Hepatocyte (in vitro differentiated cells): ENCODE data around the gene CHRD. TPM values are rescaled to one million over a fixed set of nuclear protein-coding genes. Genes with fewer than 3 reads are reported as not detected.
A peak's percentile ranks its signal among the peaks of the same experiment; 100 is the strongest.

Experiments used
- DNase-seq: peaks from one replicate; pipeline ENCODE4 v3.0.0-alpha.2; 2016; ENCODE audit warnings: low spot score
- H2AFZ ChIP-seq: fragments of 200-600 bp; sonication (generic); 2 replicates; pipeline ENCODE4 v1.6.0; 2016; ENCODE audit warnings: antibody characterized with exemption, mild to moderate bottlenecking
- H3K27ac ChIP-seq: fragments of 200-600 bp; sonication (generic); 2 replicates; pipeline ENCODE4 v1.5.1; 2016; ENCODE audit warnings: mild to moderate bottlenecking
- H3K27me3 ChIP-seq: fragments of 200-600 bp; sonication (generic); 2 replicates; pipeline ENCODE4 v1.6.1; 2016
- H3K36me3 ChIP-seq: fragments of 200-600 bp; sonication (generic); replicated peaks from 2 replicates; pipeline ENCODE4 v1.5.1; 2016; ENCODE audit warnings: low read depth; ENCODE audit not compliant: insufficient read depth
- H3K4me1 ChIP-seq: fragments of 200-600 bp; sonication (generic); 2 replicates; pipeline ENCODE4 v1.5.1; 2016; ENCODE audit warnings: mild to moderate bottlenecking, moderate library complexity; ENCODE audit not compliant: insufficient read depth
- H3K4me2 ChIP-seq: fragments of 200-600 bp; sonication (generic); 2 replicates; pipeline ENCODE4 v1.6.0; 2016
- H3K4me3 ChIP-seq: fragments of 200-600 bp; sonication (generic); 2 replicates; pipeline ENCODE4 v1.5.1; 2016; ENCODE audit warnings: mild to moderate bottlenecking
- H3K79me2 ChIP-seq: fragments of 200-600 bp; sonication (generic); 2 replicates; pipeline ENCODE4 v1.6.0; 2017; ENCODE audit warnings: mild to moderate bottlenecking
- H3K9me2 ChIP-seq: fragments of 200-600 bp; sonication (generic); replicated peaks from 2 replicates; pipeline ENCODE4 v1.6.0; 2017; ENCODE audit warnings: mild to moderate bottlenecking; ENCODE audit not compliant: insufficient read depth
- H3K9me3 ChIP-seq: fragments of 200-600 bp; sonication (generic); 2 replicates; pipeline ENCODE4 v1.5.1; 2016; ENCODE audit warnings: low read depth, mild to moderate bottlenecking
- H4K20me1 ChIP-seq: fragments of 200-600 bp; sonication (generic); 2 replicates; pipeline ENCODE4 v1.6.0; 2016; ENCODE audit warnings: mild to moderate bottlenecking; ENCODE audit not compliant: insufficient read depth, poor library complexity, severe bottlenecking
- EZH2 ChIP-seq: fragments of 200-600 bp; sonication (generic); IDR thresholded peaks from 2 replicates; pipeline ENCODE4 v1.6.1; 2016; ENCODE audit warnings: antibody characterized with exemption, mild to moderate bottlenecking, borderline replicate concordance
- EZH2phosphoT487 ChIP-seq: fragments of 200-600 bp; sonication (generic); IDR thresholded peaks from one replicate; pipeline ENCODE4 v1.6.1; 2018; ENCODE audit warnings: antibody characterized with exemption, mild to moderate bottlenecking, low read depth, moderate library complexity; ENCODE audit not compliant: unreplicated experiment, severe bottlenecking
- WGBS: methylation state at CpG from one replicate; pipeline ENCODE4 v1.1.6; 2016; ENCODE audit warnings: low lambda C conversion rate; ENCODE audit errors: missing lambda C conversion rate; 5-methylcytosine and 5-hydroxymethylcytosine counted together
- polyA plus RNA-seq: library from polyadenylated mRNA; unstranded; fragments of >200 nt; fragmentation: Nextera tagmentation; extraction: Ambion mirVana; gene quantifications from 2 replicates; pipeline ENCODE4 v1.2.1, GENCODE V29; 2016
- total RNA-seq: library from RNA; depleted of rRNA; stranded (reverse); fragments of >200 nt; gene quantifications from 2 replicates; pipeline ENCODE4 v1.2.3, GENCODE V29; 2014
- TF ChIP-seq, protein P1 (sequence below): fragments of 200-600 bp; sonication (generic); IDR thresholded peaks from 2 replicates; pipeline ENCODE4 v1.5.1; 2016; ENCODE audit warnings: antibody characterized with exemption, mild to moderate bottlenecking; ENCODE audit not compliant: poor library complexity

The CHRD gene
- total and polyA plus RNA-seq, 2 experiments from 2014 or later = 13.6 to 16.1 TPM

- Histone ChIP-seq H3K36me3 (no peaks in the 10 kb centered on the region), H3K9me2 (no peaks in the 10 kb centered on the region), H3K4me3 (no peak overlapping the region), H3K27me3 (no peaks in the 10 kb centered on the region), H4K20me1 (no peaks in the 10 kb centered on the region), H3K79me2 (peaks cover 5% of the 10 kb centered on the region), H3K4me1 (peaks cover 22% of the 10 kb centered on the region), H2AFZ (no peak overlapping the region), H3K4me2 (peak overlapping the region; percentile 39), H3K27ac (peak overlapping the region; percentile 71), H3K9me3 (no peaks in the 10 kb centered on the region)
- TF ChIP-seq, protein P1, sequence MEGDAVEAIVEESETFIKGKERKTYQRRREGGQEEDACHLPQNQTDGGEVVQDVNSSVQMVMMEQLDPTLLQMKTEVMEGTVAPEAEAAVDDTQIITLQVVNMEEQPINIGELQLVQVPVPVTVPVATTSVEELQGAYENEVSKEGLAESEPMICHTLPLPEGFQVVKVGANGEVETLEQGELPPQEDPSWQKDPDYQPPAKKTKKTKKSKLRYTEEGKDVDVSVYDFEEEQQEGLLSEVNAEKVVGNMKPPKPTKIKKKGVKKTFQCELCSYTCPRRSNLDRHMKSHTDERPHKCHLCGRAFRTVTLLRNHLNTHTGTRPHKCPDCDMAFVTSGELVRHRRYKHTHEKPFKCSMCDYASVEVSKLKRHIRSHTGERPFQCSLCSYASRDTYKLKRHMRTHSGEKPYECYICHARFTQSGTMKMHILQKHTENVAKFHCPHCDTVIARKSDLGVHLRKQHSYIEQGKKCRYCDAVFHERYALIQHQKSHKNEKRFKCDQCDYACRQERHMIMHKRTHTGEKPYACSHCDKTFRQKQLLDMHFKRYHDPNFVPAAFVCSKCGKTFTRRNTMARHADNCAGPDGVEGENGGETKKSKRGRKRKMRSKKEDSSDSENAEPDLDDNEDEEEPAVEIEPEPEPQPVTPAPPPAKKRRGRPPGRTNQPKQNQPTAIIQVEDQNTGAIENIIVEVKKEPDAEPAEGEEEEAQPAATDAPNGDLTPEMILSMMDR = peak; percentile 46
- TF ChIP-seq EZH2 = no peak
- WGBS = 33% methylated on average over 14 of the region's 14 CpGs
- peak; percentile 89 for DNase-seq
Observed at GRCh38 chr3:184345317-184346144, 34.3 kb upstream of the CHRD start.

GRCh38 chr3:184346480-184347190, 33.2 kb upstream of the CHRD start:
- Histone ChIP-seq H3K4me3 (no peak overlapping the region), H3K9me2 (no peaks in the 10 kb centered on the region), H3K27ac (peak overlapping the region; percentile 71), H3K79me2 (no peaks in the 10 kb centered on the region), H3K4me2 (no peak overlapping the region), H3K4me1 (peaks cover 23% of the 10 kb centered on the region), H4K20me1 (no peaks in the 10 kb centered on the region), H3K36me3 (no peaks in the 10 kb centered on the region), H2AFZ (no peak overlapping the region), H3K9me3 (no peaks in the 10 kb centered on the region), H3K27me3 (no peaks in the 10 kb centered on the region)
- WGBS = 97% methylated on average over 20 of the region's 20 CpGs
- no peak for DNase-seq
- TF ChIP-seq, protein P1 = no peak
- TF ChIP-seq EZH2phosphoT487 (no peak), EZH2 (no peak)

- no peaks in the 10 kb centered on the region for H3K79me2 ChIP-seq
- H3K27ac ChIP-seq = peak overlapping the region; percentile 60
- H3K4me2 ChIP-seq = no peak overlapping the region
- H4K20me1 ChIP-seq = no peaks in the 10 kb centered on the region
- WGBS = 76% methylated on average over 12 of the region's 12 CpGs
- TF ChIP-seq, protein P1 = no peak
- TF ChIP-seq EZH2phosphoT487 (no peak), EZH2 (no peak)
- no peak overlapping the region for H3K4me3 ChIP-seq
- H3K9me3 ChIP-seq = no peaks in the 10 kb centered on the region
- H3K9me2 ChIP-seq = no peaks in the 10 kb centered on the region
- H2AFZ ChIP-seq = no peak overlapping the region
- DNase-seq = no peak
- peaks cover 27% of the 10 kb centered on the region for H3K4me1 ChIP-seq
- H3K27me3 ChIP-seq = no peaks in the 10 kb centered on the region
- H3K36me3 ChIP-seq = no peaks in the 10 kb centered on the region
Observed at GRCh38 chr3:184347321-184348056, 32.4 kb upstream of the CHRD start.
